ENCODE measurements around the gene GULP1. TPM values are rescaled to one million over a fixed set of nuclear protein-coding genes. Genes with fewer than 3 reads are reported as not detected.
"Not testable (repeated sequence)": the region's sequence is repeated elsewhere in the genome, so short reads cannot be mapped to it uniquely, and the experiment has no call there.

The GULP1 gene
- total RNA-seq, 2 experiments from 2014 or later, result not detected

GRCh38 chr2:188277786-188278185 lies 13.9 kb upstream of the GULP1 start:
- no peaks in the 10 kb centered on the region for H3K4me1 Mint-ChIP-seq (ENCODE audit: low read depth)
- H3K9me3 Mint-ChIP-seq (ENCODE audit: insufficient read depth), result no peaks in the 10 kb centered on the region
- H3K36me3 Mint-ChIP-seq (ENCODE audit: low read depth), result no peaks in the 10 kb centered on the region
- H3K27me3 Mint-ChIP-seq (ENCODE audit: low read depth), result no peaks in the 10 kb centered on the region
- H3K27ac Mint-ChIP-seq, result no peak overlapping the region
- POLR2A ChIA-PET, result no interaction called here
- CTCF ChIA-PET, result no interaction called here
- H3K4me3 Mint-ChIP-seq, result no peak overlapping the region
- ATAC-seq, result no peak
- no peak for DNase-seq

DNA sequence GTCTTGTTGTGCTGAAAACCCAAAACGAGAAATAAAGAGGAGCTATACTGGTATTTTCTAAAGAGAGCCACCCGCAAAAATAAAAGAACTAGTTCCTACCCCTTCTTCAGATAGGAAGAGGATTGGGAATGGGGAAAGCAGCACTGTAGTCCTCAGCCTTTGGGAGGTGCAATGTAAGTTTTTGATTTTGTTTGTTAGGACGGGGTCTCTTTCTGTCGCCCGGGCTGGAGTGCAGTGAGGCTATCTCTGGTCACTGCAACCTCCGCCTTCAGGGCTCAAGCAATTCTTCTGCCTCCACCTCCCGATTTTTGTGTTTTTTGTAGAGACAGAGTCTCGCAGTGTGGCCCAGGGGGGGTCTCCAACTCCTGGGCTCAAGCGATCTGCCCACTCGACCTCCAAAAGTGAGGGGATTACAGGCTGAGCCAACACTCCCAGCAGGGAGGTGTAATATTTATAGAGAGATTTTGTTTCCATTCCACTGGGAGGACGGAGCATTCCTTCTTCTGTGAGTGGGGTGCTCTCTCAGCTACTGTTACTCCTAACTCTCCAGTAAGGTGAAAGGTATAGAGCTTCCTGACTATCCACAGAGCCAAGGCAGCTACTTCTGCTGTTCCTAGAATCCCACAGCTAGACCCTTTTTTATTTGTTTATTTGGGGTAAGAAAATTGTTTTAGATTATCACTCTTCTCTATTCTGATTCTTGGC lies 13.1 kb upstream of the GULP1 start:
- no peak for DNase-seq
- Mint-ChIP-seq H3K9me3 (ENCODE audit: insufficient read depth) (no peaks in the 10 kb centered on the region), H3K27me3 (ENCODE audit: low read depth) (no peaks in the 10 kb centered on the region), H3K36me3 (ENCODE audit: low read depth) (no peaks in the 10 kb centered on the region), H3K4me1 (ENCODE audit: low read depth) (no peaks in the 10 kb centered on the region), H3K4me3 (no peak overlapping the region), H3K27ac (no peak overlapping the region)
- ChIA-PET CTCF (no interaction called here), POLR2A (no interaction called here)
- ATAC-seq, result no peak

DNA sequence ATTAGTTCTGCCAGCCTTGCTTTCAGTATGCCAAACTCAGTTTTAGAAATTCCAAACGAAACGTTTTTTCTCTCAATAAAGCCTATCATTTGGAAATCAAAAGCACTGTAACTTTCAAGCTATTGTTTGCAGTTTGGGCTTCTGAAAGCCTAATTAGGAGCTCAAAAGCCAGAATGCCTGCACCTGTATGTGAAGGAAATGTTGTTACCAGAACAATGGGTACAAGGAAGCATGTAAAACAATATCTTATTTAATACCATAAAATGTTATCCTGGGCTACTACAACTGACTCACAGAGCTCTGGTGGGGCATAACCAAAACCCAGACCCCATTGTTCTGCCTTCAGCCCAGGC lies 12.6 kb upstream of the GULP1 start:
- H3K27me3 Mint-ChIP-seq (ENCODE audit: low read depth), result no peaks in the 10 kb centered on the region
- no peak overlapping the region for H3K4me3 Mint-ChIP-seq
- no peak overlapping the region for H3K27ac Mint-ChIP-seq
- ATAC-seq (no peak), DNase-seq (no peak)
- ChIA-PET POLR2A (no interaction called here), CTCF (no interaction called here)
- no peaks in the 10 kb centered on the region for H3K4me1 Mint-ChIP-seq (ENCODE audit: low read depth)
- H3K36me3 Mint-ChIP-seq (ENCODE audit: low read depth), result no peaks in the 10 kb centered on the region
- H3K9me3 Mint-ChIP-seq (ENCODE audit: insufficient read depth), result no peaks in the 10 kb centered on the region

DNA sequence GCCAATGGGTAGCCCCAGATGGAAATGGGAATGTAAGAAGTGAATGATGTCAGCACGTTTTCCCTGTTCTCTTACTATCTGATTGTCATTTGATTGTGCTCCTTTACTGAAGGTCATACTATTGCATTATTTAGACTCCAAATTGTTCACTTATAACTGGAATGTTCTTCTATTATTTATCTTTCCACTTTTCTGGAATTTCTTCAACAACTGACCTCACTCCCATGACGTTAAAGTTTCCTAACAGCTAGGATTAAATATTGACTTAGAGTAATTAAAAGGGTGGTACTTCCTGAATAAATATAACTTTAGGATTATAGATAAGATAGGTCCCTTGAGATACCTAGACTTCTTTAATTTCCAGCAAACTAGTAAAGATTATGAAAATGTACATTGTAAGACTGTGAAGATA lies 10.9 kb upstream of the GULP1 start:
- DNase-seq, result no peak
- Mint-ChIP-seq H3K4me1 (ENCODE audit: low read depth) (no peaks in the 10 kb centered on the region), H3K27me3 (ENCODE audit: low read depth) (no peaks in the 10 kb centered on the region), H3K9me3 (ENCODE audit: insufficient read depth) (no peaks in the 10 kb centered on the region), H3K4me3 (no peak overlapping the region), H3K27ac (no peak overlapping the region), H3K36me3 (ENCODE audit: low read depth) (no peaks in the 10 kb centered on the region)
- no peak for ATAC-seq
- POLR2A ChIA-PET, result no interaction called here
- CTCF ChIA-PET, result no interaction called here

GRCh38 chr2:188282907-188283306 lies 8.8 kb upstream of the GULP1 start:
- ChIA-PET CTCF (no interaction called here), POLR2A (no interaction called here)
- DNase-seq (no peak), ATAC-seq (no peak)
- H3K36me3 Mint-ChIP-seq (ENCODE audit: low read depth), result no peaks in the 10 kb centered on the region
- H3K4me3 Mint-ChIP-seq, result no peak overlapping the region
- H3K4me1 Mint-ChIP-seq (ENCODE audit: low read depth), result no peaks in the 10 kb centered on the region
- no peak overlapping the region for H3K27ac Mint-ChIP-seq
- no peaks in the 10 kb centered on the region for H3K27me3 Mint-ChIP-seq (ENCODE audit: low read depth)
- no peaks in the 10 kb centered on the region for H3K9me3 Mint-ChIP-seq (ENCODE audit: insufficient read depth)

DNA sequence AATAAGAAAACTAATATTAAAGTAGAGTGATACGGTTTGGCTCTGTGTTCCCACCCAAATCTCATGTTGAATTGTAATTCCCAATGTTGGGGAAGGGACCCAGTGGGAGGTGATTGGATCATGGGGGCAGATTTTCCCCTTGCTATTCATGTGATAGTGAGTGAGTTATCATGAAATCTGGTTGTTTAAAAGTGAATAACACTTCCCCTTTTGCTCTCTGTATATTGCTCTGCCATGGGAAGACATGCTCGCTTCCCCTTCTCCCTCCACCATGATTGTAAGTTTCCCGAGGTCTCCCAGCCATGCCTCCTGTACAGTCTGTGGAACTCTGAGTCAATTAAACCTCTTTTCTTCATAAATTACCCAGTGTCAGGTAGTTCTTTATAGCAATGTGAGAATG lies 7.4 kb upstream of the GULP1 start:
- H3K36me3 Mint-ChIP-seq (ENCODE audit: low read depth); H3K4me1 Mint-ChIP-seq (ENCODE audit: low read depth); H3K4me3 Mint-ChIP-seq; H3K27me3 Mint-ChIP-seq (ENCODE audit: low read depth); DNase-seq; CTCF ChIA-PET; H3K27ac Mint-ChIP-seq; H3K9me3 Mint-ChIP-seq (ENCODE audit: insufficient read depth); POLR2A ChIA-PET; ATAC-seq: not testable (repeated sequence)

GRCh38 chr2:188285049-188285448 lies 6.6 kb upstream of the GULP1 start:
- ChIA-PET POLR2A (no interaction called here), CTCF (no interaction called here)
- ATAC-seq (no peak), DNase-seq (no peak)
- Mint-ChIP-seq H3K27me3 (ENCODE audit: low read depth) (peaks cover 2% of the 10 kb centered on the region), H3K4me3 (no peak overlapping the region), H3K9me3 (ENCODE audit: insufficient read depth) (no peaks in the 10 kb centered on the region), H3K36me3 (ENCODE audit: low read depth) (no peaks in the 10 kb centered on the region), H3K4me1 (ENCODE audit: low read depth) (no peaks in the 10 kb centered on the region), H3K27ac (no peak overlapping the region)

GRCh38 chr2:188285774-188286173 lies 5.9 kb upstream of the GULP1 start:
- H3K27ac Mint-ChIP-seq, result no peak overlapping the region
- no peaks in the 10 kb centered on the region for H3K4me1 Mint-ChIP-seq (ENCODE audit: low read depth)
- no peaks in the 10 kb centered on the region for H3K9me3 Mint-ChIP-seq (ENCODE audit: insufficient read depth)
- no peak for DNase-seq
- ATAC-seq, result no peak
- ChIA-PET POLR2A (no interaction called here), CTCF (no interaction called here)
- peaks cover 3% of the 10 kb centered on the region for H3K27me3 Mint-ChIP-seq (ENCODE audit: low read depth)
- H3K36me3 Mint-ChIP-seq (ENCODE audit: low read depth), result no peaks in the 10 kb centered on the region
- no peak overlapping the region for H3K4me3 Mint-ChIP-seq

DNA sequence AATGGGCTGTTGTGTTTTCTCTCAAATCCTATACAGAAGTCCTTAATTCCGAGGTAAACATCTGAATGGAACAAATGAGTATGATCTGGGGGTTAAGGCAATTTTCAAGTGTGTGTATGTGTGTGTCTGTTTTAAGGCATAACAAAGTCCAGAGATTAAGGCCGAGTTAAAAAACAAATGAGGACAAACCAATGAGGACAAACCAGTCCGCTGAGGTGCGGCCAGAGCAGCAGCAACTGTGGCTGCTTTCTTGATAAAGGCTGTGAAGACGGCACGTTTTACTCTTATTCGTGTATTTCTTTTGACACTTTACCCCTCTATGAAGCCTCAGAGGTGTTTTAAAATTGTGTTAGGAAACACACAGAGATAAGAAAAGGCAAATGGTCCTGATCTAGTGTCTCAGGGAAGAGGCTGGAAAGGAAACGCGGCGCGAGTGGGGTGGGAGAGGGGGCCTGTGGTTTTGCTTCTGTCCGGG lies 495 bp upstream of the GULP1 start:
- H3K27ac Mint-ChIP-seq, result no peak overlapping the region
- CTCF ChIA-PET, result no interaction called here

DNA sequence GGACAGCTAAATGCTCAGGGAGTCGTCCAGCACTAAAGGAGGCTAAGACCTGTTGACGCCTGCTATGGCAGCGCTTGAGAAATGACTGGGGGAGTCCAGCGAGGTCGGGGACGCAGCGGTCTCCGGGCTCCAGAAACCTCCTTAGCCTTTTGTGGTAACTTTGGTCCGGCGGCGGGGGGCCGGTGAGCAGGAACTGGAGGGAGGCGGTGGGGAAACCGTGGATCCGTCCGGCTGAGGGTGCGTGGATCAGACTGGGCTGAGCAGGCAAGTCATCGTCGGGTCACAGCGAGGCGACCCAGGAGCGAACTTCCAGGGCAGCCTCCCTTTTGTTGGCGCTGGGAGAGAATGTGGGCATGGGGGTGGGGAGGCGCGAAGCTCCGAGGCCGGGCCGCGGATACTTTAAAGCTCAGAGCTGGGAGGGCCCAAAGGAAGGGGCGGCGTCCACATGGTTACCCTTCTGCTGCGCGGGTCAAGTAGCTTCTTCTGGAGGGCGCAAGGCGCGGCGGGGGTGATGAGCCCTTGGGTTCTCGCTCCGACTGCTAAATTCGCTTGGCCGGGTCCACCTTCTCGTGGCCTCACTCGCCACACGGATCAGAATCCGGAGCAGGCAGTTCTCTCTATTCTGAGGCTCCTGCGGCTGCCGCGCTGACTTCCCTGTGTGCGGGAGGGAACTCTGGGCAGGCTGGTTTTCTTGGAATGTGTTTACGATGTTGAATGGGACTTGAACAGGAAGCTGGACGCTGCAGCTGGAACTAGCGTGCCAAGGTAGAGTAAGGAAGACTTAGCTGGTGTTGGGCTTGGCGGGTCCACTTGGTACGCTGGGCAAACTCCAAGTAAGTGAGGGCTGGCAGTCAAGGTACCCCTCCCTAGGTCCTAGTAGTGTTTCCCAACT lies 920 bp downstream of the GULP1 start:
- no peak overlapping the region for H3K4me3 Mint-ChIP-seq
- peaks cover 14% of the 10 kb centered on the region for H3K4me1 Mint-ChIP-seq (ENCODE audit: low read depth)
- no peak overlapping the region for H3K27ac Mint-ChIP-seq
- H3K36me3 Mint-ChIP-seq (ENCODE audit: low read depth), result no peaks in the 10 kb centered on the region
- POLR2A ChIA-PET, result no interaction called here
- peaks cover 38% of the 10 kb centered on the region for H3K27me3 Mint-ChIP-seq (ENCODE audit: low read depth)
- CTCF ChIA-PET, result no interaction called here
- H3K9me3 Mint-ChIP-seq (ENCODE audit: insufficient read depth), result no peaks in the 10 kb centered on the region
- DNase-seq, result no peak
- ATAC-seq, result peak; percentile 39

More for the DNA sequence above, 495 bp upstream of the GULP1 start:
- DNase-seq, result no peak
- peaks cover 14% of the 10 kb centered on the region for H3K4me1 Mint-ChIP-seq (ENCODE audit: low read depth)
- POLR2A ChIA-PET, result no interaction called here
- ATAC-seq, result no peak
- H3K36me3 Mint-ChIP-seq (ENCODE audit: low read depth), result no peaks in the 10 kb centered on the region
- peak overlapping the region; percentile 50 for H3K4me3 Mint-ChIP-seq
- peaks cover 38% of the 10 kb centered on the region for H3K27me3 Mint-ChIP-seq (ENCODE audit: low read depth)
- no peaks in the 10 kb centered on the region for H3K9me3 Mint-ChIP-seq (ENCODE audit: insufficient read depth)

- H3K27me3 Mint-ChIP-seq (ENCODE audit: low read depth), result peaks cover 38% of the 10 kb centered on the region
- H3K36me3 Mint-ChIP-seq (ENCODE audit: low read depth), result no peaks in the 10 kb centered on the region
- no peak for ATAC-seq
- H3K4me1 Mint-ChIP-seq (ENCODE audit: low read depth), result peaks cover 14% of the 10 kb centered on the region
- no peak overlapping the region for H3K4me3 Mint-ChIP-seq
- no peak for DNase-seq
- ChIA-PET CTCF (no interaction called here), POLR2A (no interaction called here)
- H3K9me3 Mint-ChIP-seq (ENCODE audit: insufficient read depth), result no peaks in the 10 kb centered on the region
- no peak overlapping the region for H3K27ac Mint-ChIP-seq
Observed at GRCh38 chr2:188293601-188294351, 2.1 kb downstream of the GULP1 start.

DNA sequence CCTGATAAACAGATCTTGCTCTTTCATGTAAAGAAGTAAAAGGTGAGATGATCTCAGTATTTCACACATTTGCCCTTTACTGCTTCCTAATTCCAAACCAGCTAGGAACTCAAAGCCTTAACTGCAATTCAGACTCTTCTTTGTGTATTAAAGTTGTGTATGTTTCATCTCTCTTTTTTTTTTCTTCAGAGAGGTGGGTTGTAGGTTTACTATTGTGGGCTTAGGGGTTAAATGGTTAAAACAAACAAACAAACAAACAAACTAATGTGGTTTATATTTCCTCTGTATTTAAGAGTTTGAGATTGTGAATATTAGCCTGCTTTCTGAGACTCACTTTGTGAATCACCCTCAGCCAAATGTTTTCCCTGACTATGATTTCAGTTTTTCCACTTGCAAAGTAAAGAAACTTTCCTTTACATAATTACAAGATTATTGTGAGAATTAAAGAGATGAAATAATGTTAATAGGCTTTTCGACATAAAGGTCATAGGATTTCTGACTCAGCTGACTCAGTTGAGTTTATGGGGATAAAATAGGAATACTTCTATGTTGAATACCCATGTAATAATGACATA lies 2.8 kb downstream of the GULP1 start:
- ChIA-PET POLR2A (no interaction called here), CTCF (no interaction called here)
- Mint-ChIP-seq H3K9me3 (ENCODE audit: insufficient read depth) (no peaks in the 10 kb centered on the region), H3K27me3 (ENCODE audit: low read depth) (peaks cover 38% of the 10 kb centered on the region), H3K4me1 (ENCODE audit: low read depth) (peaks cover 14% of the 10 kb centered on the region), H3K36me3 (ENCODE audit: low read depth) (no peaks in the 10 kb centered on the region), H3K27ac (no peak overlapping the region), H3K4me3 (no peak overlapping the region)
- ATAC-seq, result no peak
- DNase-seq, result no peak
